ENCODE data around the gene SKI.

DNA sequence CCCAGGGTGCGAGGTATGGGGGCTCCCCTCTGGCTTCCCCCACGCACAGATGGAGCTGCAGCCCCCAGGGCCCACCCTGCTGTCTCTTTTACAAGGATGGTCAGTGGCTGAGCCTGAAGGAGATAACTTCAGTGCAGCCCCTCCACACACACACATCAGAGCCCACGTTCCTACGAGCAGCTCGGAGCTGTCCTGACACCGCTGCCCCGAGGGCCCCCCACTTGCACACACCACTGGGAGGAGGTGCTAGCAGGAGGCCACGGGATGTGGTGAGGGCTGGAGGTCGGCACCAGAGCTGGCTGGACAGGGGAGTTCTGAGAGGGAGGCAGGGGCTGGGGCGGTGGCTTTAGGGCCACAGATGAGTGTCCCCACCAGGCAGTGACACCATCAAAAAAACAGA lies 109.4 kb downstream of the SKI start:
- TF ChIP-seq, protein P1, sequence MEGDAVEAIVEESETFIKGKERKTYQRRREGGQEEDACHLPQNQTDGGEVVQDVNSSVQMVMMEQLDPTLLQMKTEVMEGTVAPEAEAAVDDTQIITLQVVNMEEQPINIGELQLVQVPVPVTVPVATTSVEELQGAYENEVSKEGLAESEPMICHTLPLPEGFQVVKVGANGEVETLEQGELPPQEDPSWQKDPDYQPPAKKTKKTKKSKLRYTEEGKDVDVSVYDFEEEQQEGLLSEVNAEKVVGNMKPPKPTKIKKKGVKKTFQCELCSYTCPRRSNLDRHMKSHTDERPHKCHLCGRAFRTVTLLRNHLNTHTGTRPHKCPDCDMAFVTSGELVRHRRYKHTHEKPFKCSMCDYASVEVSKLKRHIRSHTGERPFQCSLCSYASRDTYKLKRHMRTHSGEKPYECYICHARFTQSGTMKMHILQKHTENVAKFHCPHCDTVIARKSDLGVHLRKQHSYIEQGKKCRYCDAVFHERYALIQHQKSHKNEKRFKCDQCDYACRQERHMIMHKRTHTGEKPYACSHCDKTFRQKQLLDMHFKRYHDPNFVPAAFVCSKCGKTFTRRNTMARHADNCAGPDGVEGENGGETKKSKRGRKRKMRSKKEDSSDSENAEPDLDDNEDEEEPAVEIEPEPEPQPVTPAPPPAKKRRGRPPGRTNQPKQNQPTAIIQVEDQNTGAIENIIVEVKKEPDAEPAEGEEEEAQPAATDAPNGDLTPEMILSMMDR (IDR thresholded peaks at IDR 0.05; ENCODE audit: low read length) = no peak
- TF ChIP-seq EZH2phosphoT487 (IDR thresholded peaks at IDR 0.05; ENCODE audit: low read length) (no peak), EZH2 (optimal IDR thresholded peaks at IDR 0.05; ENCODE audit: low read depth, low read length) (no peak)

All from MM.1S (cell line).